IMR-90 (cell line): ENCODE data around the gene CCN5. TPM values are rescaled to one million over a fixed set of nuclear protein-coding genes. Genes with fewer than 3 reads are reported as not detected.

Experiments used
- ATAC-seq: fragments of 200-7000 bp; cut with Tn5 transposase; 2 replicates; pipeline ENCODE4 v1.9.1; 2020; ENCODE audit warnings: low read depth, mild to moderate bottlenecking, moderate library complexity
- BruUV-seq: library from RNA; stranded (reverse); fragments of 400-500 nt; replicated peaks from 2 replicates; lab custom pipeline; 2021; lab: Mats Ljungman, UMichigan
- CTCF ChIA-PET: fragments of 300-600 bp; formaldehyde crosslinking; extraction: SDS; loops from one replicate; lab custom pipeline; 2021; ENCODE audit warnings: antibody characterized with exemption; lab: Yijun Ruan, JAX
- POLR2A ChIA-PET: fragments of 300-600 bp; sonication (Branson Sonifier 250); formaldehyde crosslinking; loops from one replicate; lab custom pipeline; 2022; ENCODE audit warnings: antibody characterized with exemption; ENCODE audit not compliant: unreplicated experiment; lab: Charles Lee
- DNase-seq: peaks from one replicate; pipeline ENCODE4 v3.0.0; 2013
- H2AFZ ChIP-seq: replicated peaks from 2 replicates; pipeline ENCODE3; 2013; ENCODE audit warnings: low read length, mild to moderate bottlenecking; ENCODE audit not compliant: poor library complexity
- H2AK5ac ChIP-seq: 2 replicates; pipeline ENCODE4 v1.6.1; 2013; ENCODE audit warnings: low read depth, low read length, inconsistent platforms
- H2AK9ac ChIP-seq: replicated peaks from 2 replicates; pipeline ENCODE3; 2013; ENCODE audit warnings: mild to moderate bottlenecking, low read depth, low read length, moderate library complexity; ENCODE audit not compliant: poor library complexity
- H2BK120ac ChIP-seq: 2 replicates; pipeline ENCODE4 v1.6.1; 2013; ENCODE audit warnings: low read depth, low read length, inconsistent platforms
- H2BK15ac ChIP-seq: 3 replicates; pipeline ENCODE4 v1.6.1; 2013; ENCODE audit warnings: low read depth, low read length, inconsistent platforms
- H2BK20ac ChIP-seq: 2 replicates; pipeline ENCODE4 v1.6.1; 2013; ENCODE audit warnings: low read depth, mild to moderate bottlenecking, inconsistent platforms, low read length, moderate library complexity
- H2BK5ac ChIP-seq: 2 replicates; pipeline ENCODE4 v1.6.1; 2013; ENCODE audit warnings: mild to moderate bottlenecking, low read depth, low read length, inconsistent platforms; ENCODE audit not compliant: poor library complexity, severe bottlenecking
- H3K14ac ChIP-seq: replicated peaks from 2 replicates; pipeline ENCODE4 v1.6.1; 2013; ENCODE audit warnings: low read depth, low read length, inconsistent platforms
- H3K18ac ChIP-seq: 2 replicates; pipeline ENCODE4 v1.6.1; 2013; ENCODE audit warnings: low read depth, low read length, control low read depth
- H3K23ac ChIP-seq: 2 replicates; pipeline ENCODE4 v1.6.1; 2013; ENCODE audit warnings: low read depth, low read length, inconsistent platforms
- H3K27ac ChIP-seq: 2 replicates; pipeline ENCODE4 v1.5.1; 2013; ENCODE audit warnings: mild to moderate bottlenecking, control low read depth, low read length; ENCODE audit not compliant: insufficient read depth
- H3K27me3 ChIP-seq: 2 replicates; pipeline ENCODE4 v1.6.1; 2013; ENCODE audit warnings: low read length; ENCODE audit not compliant: control insufficient read depth, insufficient read depth
- H3K36me3 ChIP-seq: 2 replicates; pipeline ENCODE4 v1.6.1; 2013; ENCODE audit warnings: low read length, mixed read lengths; ENCODE audit not compliant: control insufficient read depth, insufficient read depth
- H3K4ac ChIP-seq: 2 replicates; pipeline ENCODE4 v1.6.1; 2013; ENCODE audit warnings: low read depth, low read length, inconsistent platforms
- H3K4me1 ChIP-seq: 2 replicates; pipeline ENCODE4 v1.6.1; 2013; ENCODE audit warnings: low read length, mixed read lengths; ENCODE audit not compliant: control insufficient read depth, insufficient read depth
- H3K4me2 ChIP-seq: 2 replicates; pipeline ENCODE4 v1.6.1; 2013; ENCODE audit warnings: low read depth, mild to moderate bottlenecking, control low read depth, low read length, moderate library complexity
- H3K4me3 ChIP-seq: 2 replicates; pipeline ENCODE4 v1.5.1; 2013; ENCODE audit warnings: low read depth, mild to moderate bottlenecking, control low read depth, low read length, moderate library complexity; ENCODE audit not compliant: insufficient read depth
- H3K56ac ChIP-seq: 2 replicates; pipeline ENCODE4 v1.6.1; 2013; ENCODE audit warnings: low read length, inconsistent platforms; ENCODE audit not compliant: insufficient read depth; ENCODE audit errors: extremely low read depth
- H3K79me1 ChIP-seq, 2 experiments: 2 replicates each; pipeline ENCODE4 v1.6.1; 2013; ENCODE audit warnings: low read length in 2 of 2, inconsistent platforms in 1 of 2, low read depth in 1 of 2
- H3K9ac ChIP-seq: 2 replicates; pipeline ENCODE4 v1.6.1; 2013; ENCODE audit warnings: low read depth, low read length, control low read depth
- H3K9me1 ChIP-seq: 2 replicates; pipeline ENCODE4 v1.6.1; 2013; ENCODE audit warnings: low read length, inconsistent platforms; ENCODE audit not compliant: insufficient read depth
- H3K9me3 ChIP-seq: 2 replicates; pipeline ENCODE4 v1.6.1; 2013; ENCODE audit warnings: low read length; ENCODE audit not compliant: control insufficient read depth, insufficient read depth
- H4K20me1 ChIP-seq: 2 replicates; pipeline ENCODE4 v1.6.1; 2013; ENCODE audit warnings: low read length, inconsistent platforms; ENCODE audit not compliant: insufficient read depth
- H4K5ac ChIP-seq: 2 replicates; pipeline ENCODE4 v1.6.1; 2013; ENCODE audit warnings: mild to moderate bottlenecking, low read depth, low read length, control low read depth
- H4K8ac ChIP-seq, 2 experiments: 2 replicates each; pipeline ENCODE4 v1.6.1; 2013; ENCODE audit warnings: low read depth in 2 of 2, low read length in 2 of 2, control low read depth in 1 of 2, inconsistent platforms in 1 of 2
- H4K91ac ChIP-seq: 2 replicates; pipeline ENCODE4 v1.6.1; 2013; ENCODE audit warnings: low read depth, low read length, inconsistent platforms; ENCODE audit not compliant: insufficient read depth
- CHD1 ChIP-seq: IDR thresholded peaks from 2 replicates; pipeline ENCODE4 v1.6.1; 2012; ENCODE audit warnings: low read depth, low read length, improper control_type of control experiment
- FOS ChIP-seq: fragments of 150-350 bp; IDR thresholded peaks from 2 replicates; pipeline ENCODE4 v1.6.1; 2016; ENCODE audit warnings: low read depth, low read length
- MAFK ChIP-seq: IDR thresholded peaks from 2 replicates; pipeline ENCODE4 v1.6.1; 2012; ENCODE audit warnings: low read depth, low read length, improper control_type of control experiment
- MAZ ChIP-seq: IDR thresholded peaks from 2 replicates; pipeline ENCODE4 v1.6.1; 2012; ENCODE audit warnings: low read depth, mild to moderate bottlenecking, low read length, improper control_type of control experiment, moderate library complexity, borderline replicate concordance
- NFE2L2 ChIP-seq: fragments of 150-350 bp; IDR thresholded peaks from 2 replicates; pipeline ENCODE4 v1.6.1; 2016; ENCODE audit warnings: low read depth, mild to moderate bottlenecking, low read length
- POLR2A ChIP-seq: IDR thresholded peaks from 2 replicates; pipeline ENCODE4 v1.6.1; 2012; ENCODE audit warnings: mild to moderate bottlenecking, low read depth, low read length
- RCOR1 ChIP-seq: IDR thresholded peaks from 2 replicates; pipeline ENCODE4 v1.6.1; 2012; ENCODE audit warnings: mild to moderate bottlenecking, low read length, improper control_type of control experiment; ENCODE audit not compliant: insufficient replicate concordance
- RFX5 ChIP-seq: IDR thresholded peaks from 2 replicates; pipeline ENCODE4 v1.8.0; 2012; ENCODE audit warnings: low read depth, mild to moderate bottlenecking, low read length, moderate library complexity
- SMC3 ChIP-seq: fragments of 150-350 bp; IDR thresholded peaks from 2 replicates; pipeline ENCODE4 v1.6.1; 2016; ENCODE audit warnings: low read depth, mild to moderate bottlenecking, antibody characterized with exemption, low read length, moderate library complexity
- WGBS, 2 experiments: methylation state at CpG; one replicate each; pipeline versions ENCODE4 v1.1.5 to v1.1.7; 2013; ENCODE audit warnings: missing lambda C conversion rate in 2 of 2; ENCODE audit not compliant: insufficient read length in 1 of 2; ENCODE audit errors: extremely low coverage in 2 of 2; 5-methylcytosine and 5-hydroxymethylcytosine counted together
- dilution Hi-C: fragments of 300-500 bp; cut with HindIII; formaldehyde crosslinking; loops from one replicate; pipeline ENCODE4 v1.14.3; 2018; ENCODE audit warnings: low sequenced_read_pairs; ENCODE audit not compliant: unreplicated experiment
- in situ Hi-C: fragments of 300-500 bp; cut with MboI; formaldehyde crosslinking; loops from 3 replicates; pipeline ENCODE4 v1.14.3; 2019; ENCODE audit warnings: low sequenced_read_pairs, inconsistent platforms, mixed read lengths
- intact Hi-C: fragments of 100-400 bp; cut with micrococcal nuclease; formaldehyde crosslinking; loops from 2 replicates; pipeline ENCODE4 v1.10.0; 2022
- polyA plus RNA-seq, 3 experiments: library from polyadenylated mRNA; depleted of rRNA; stranded (reverse); fragments of >200 nt; gene quantifications; 2 replicates each; pipeline ENCODE4 v1.2.3, GENCODE V29; 2012; ENCODE audit warnings: low replicate concordance in 1 of 3
- total RNA-seq: library from RNA; depleted of rRNA; stranded (reverse); fragments of >200 nt; gene quantifications from 2 replicates; pipeline ENCODE4 v1.2.3, GENCODE V29; 2012
- TF ChIP-seq, protein P1 (sequence below): fragments of 150-350 bp; IDR thresholded peaks from 2 replicates; pipeline ENCODE4 v1.6.1; 2017; ENCODE audit warnings: mild to moderate bottlenecking, antibody characterized with exemption, low read length, low read depth
- TF ChIP-seq, protein P2 (sequence below): conservative IDR thresholded peaks from 2 replicates; pipeline ENCODE4 v1.5.1; 2012; ENCODE audit warnings: mild to moderate bottlenecking, low read depth, low read length, improper control_type of control experiment
- TF ChIP-seq, protein P3 (sequence below): fragments of 150-350 bp; IDR thresholded peaks from 2 replicates; pipeline ENCODE4 v1.6.1; 2016; ENCODE audit warnings: low read depth, mild to moderate bottlenecking, low read length, moderate library complexity, borderline replicate concordance

CCN5 gene
- total and polyA plus RNA-seq, 2 of the 4 experiments (the other 2 are of a cell fraction): not detected

DNA sequence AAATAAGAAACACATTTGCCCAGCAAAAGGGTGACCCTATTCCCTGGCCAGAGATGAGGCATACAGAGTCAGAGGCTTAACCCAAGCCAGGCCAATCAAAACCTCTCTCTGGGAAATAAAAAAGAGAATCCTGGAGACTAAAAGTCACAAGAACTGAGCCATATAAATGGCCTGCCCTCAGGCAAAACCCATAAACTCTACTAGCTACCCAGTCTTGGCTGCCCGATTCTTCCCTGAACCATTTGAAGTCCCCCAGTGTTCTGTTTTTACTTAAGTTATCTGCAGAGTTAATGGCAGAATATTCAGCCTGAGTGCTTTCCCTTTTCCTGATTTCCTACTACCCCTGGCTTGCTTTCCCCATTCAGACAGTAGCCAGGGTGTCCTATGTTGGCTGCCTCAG, 44.4 kb downstream of the CCN5 start:
- no peak overlapping the region for H3K9ac ChIP-seq
- no peak overlapping the region for H2BK20ac ChIP-seq
- no peak overlapping the region for H4K8ac ChIP-seq
- no CpG with 5 or more reads among the region's 1 CpG for WGBS, 2 experiments
- H3K18ac ChIP-seq: no peak overlapping the region
- H2AK5ac ChIP-seq: no peak overlapping the region
- no peak overlapping the region for H2BK120ac ChIP-seq
- TF ChIP-seq CHD1 (no peak), FOS (no peak), MAFK (no peak), RCOR1 (no peak), NFE2L2 (no peak), MAZ (no peak), SMC3 (no peak), RFX5 (no peak), POLR2A (no peak)
- TF ChIP-seq, protein P1, sequence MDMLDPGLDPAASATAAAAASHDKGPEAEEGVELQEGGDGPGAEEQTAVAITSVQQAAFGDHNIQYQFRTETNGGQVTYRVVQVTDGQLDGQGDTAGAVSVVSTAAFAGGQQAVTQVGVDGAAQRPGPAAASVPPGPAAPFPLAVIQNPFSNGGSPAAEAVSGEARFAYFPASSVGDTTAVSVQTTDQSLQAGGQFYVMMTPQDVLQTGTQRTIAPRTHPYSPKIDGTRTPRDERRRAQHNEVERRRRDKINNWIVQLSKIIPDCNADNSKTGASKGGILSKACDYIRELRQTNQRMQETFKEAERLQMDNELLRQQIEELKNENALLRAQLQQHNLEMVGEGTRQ: no peak
- TF ChIP-seq, protein P2, sequence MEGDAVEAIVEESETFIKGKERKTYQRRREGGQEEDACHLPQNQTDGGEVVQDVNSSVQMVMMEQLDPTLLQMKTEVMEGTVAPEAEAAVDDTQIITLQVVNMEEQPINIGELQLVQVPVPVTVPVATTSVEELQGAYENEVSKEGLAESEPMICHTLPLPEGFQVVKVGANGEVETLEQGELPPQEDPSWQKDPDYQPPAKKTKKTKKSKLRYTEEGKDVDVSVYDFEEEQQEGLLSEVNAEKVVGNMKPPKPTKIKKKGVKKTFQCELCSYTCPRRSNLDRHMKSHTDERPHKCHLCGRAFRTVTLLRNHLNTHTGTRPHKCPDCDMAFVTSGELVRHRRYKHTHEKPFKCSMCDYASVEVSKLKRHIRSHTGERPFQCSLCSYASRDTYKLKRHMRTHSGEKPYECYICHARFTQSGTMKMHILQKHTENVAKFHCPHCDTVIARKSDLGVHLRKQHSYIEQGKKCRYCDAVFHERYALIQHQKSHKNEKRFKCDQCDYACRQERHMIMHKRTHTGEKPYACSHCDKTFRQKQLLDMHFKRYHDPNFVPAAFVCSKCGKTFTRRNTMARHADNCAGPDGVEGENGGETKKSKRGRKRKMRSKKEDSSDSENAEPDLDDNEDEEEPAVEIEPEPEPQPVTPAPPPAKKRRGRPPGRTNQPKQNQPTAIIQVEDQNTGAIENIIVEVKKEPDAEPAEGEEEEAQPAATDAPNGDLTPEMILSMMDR: no peak
- TF ChIP-seq, protein P3, sequence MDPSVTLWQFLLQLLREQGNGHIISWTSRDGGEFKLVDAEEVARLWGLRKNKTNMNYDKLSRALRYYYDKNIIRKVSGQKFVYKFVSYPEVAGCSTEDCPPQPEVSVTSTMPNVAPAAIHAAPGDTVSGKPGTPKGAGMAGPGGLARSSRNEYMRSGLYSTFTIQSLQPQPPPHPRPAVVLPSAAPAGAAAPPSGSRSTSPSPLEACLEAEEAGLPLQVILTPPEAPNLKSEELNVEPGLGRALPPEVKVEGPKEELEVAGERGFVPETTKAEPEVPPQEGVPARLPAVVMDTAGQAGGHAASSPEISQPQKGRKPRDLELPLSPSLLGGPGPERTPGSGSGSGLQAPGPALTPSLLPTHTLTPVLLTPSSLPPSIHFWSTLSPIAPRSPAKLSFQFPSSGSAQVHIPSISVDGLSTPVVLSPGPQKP: no peak
- H3K27ac ChIP-seq: no peak overlapping the region
- H3K9me3 ChIP-seq: no peaks in the 10 kb centered on the region
- intact Hi-C loops (no loop called here), dilution Hi-C loops (no loop called here), in situ Hi-C loops (no loop called here)
- no peak overlapping the region for H3K4me3 ChIP-seq
- no peak for DNase-seq
- no peaks in the 10 kb centered on the region for H3K79me1 ChIP-seq
- no peak overlapping the region for H2AK9ac ChIP-seq
- H3K56ac ChIP-seq: no peak overlapping the region
- no peaks in the 10 kb centered on the region for H4K20me1 ChIP-seq
- ChIA-PET POLR2A (no interaction called here), CTCF (no interaction called here)
- H4K5ac ChIP-seq: no peak overlapping the region
- BruUV-seq: no TSS peak
- H2BK15ac ChIP-seq: no peak overlapping the region
- H2BK5ac ChIP-seq: no peak overlapping the region
- H2AFZ ChIP-seq: no peak overlapping the region
- H3K23ac ChIP-seq: no peak overlapping the region
- no peaks in the 10 kb centered on the region for H3K36me3 ChIP-seq
- no peak overlapping the region for H3K14ac ChIP-seq
- ATAC-seq: no peak
- H3K4me2 ChIP-seq: no peak overlapping the region
- peaks cover 28% of the 10 kb centered on the region for H3K27me3 ChIP-seq
- H3K4ac ChIP-seq: no peak overlapping the region
- H4K91ac ChIP-seq: no peak overlapping the region
- H3K9me1 ChIP-seq: no peaks in the 10 kb centered on the region
- no peaks in the 10 kb centered on the region for H3K4me1 ChIP-seq
